Right kidney (tissue), 9 donors: ENCODE measurements around the gene PANK2.
"Not testable (repeated sequence)": the region's sequence is repeated elsewhere in the genome, so short reads cannot be mapped to it uniquely, and the experiment has no call there.

Experiments
- DNase-seq: peaks from one replicate; pipeline ENCODE4 v3.0.0-alpha.2; 2016
- long read RNA-seq, 8 donors: transcript quantifications; one replicate each; lab custom pipeline, GENCODE V29; 2026

PANK2 gene
- long read RNA-seq, donor 1, transcript PANK2-201 (7 exons, 2,280 nt): minor isoform, 8 of 33 reads
- long read RNA-seq, donor 1, transcript PANK2-210 (1 exons, 661 nt): major isoform, 18 of 33 reads
- long read RNA-seq, donor 1, transcript PANK2-202 (7 exons, 1,843 nt): minor isoform, 7 of 33 reads
- long read RNA-seq, donor 1, partial matches to known transcripts: 0 of 33 reads
- long read RNA-seq, donor 1, other reads (novel, unspliced or antisense): 0 of 33 reads
- long read RNA-seq, donor 2, transcript PANK2-210 (1 exons, 661 nt): major isoform, 7 of 13 reads
- long read RNA-seq, donor 2, partial matches to known transcripts: 6 of 13 reads
- long read RNA-seq, donor 2, other reads (novel, unspliced or antisense): 0 of 13 reads
- long read RNA-seq, donor 3, transcript PANK2-210 (1 exons, 661 nt): major isoform, 7 of 12 reads
- long read RNA-seq, donor 3, partial matches to known transcripts: 0 of 12 reads
- long read RNA-seq, donor 3, other reads (novel, unspliced or antisense): 0 of 12 reads
- long read RNA-seq, donor 4, transcript PANK2-210 (1 exons, 661 nt): major isoform, 17 of 21 reads
- long read RNA-seq, donor 4, partial matches to known transcripts: 0 of 21 reads
- long read RNA-seq, donor 4, other reads (novel, unspliced or antisense): 0 of 21 reads
- long read RNA-seq, donor 5, transcript PANK2-201 (7 exons, 2,280 nt): minor isoform, 5 of 26 reads
- long read RNA-seq, donor 5, transcript PANK2-210 (1 exons, 661 nt): major isoform, 21 of 26 reads
- long read RNA-seq, donor 5, partial matches to known transcripts: 0 of 26 reads
- long read RNA-seq, donor 5, other reads (novel, unspliced or antisense): 0 of 26 reads
- long read RNA-seq, donor 6, transcript PANK2-210 (1 exons, 661 nt): major isoform, 24 of 40 reads
- long read RNA-seq, donor 6, partial matches to known transcripts: 13 of 40 reads
- long read RNA-seq, donor 6, other reads (novel, unspliced or antisense): 0 of 40 reads
- long read RNA-seq, donor 7, transcript PANK2-210 (1 exons, 661 nt): major isoform, 24 of 31 reads
- long read RNA-seq, donor 7, partial matches to known transcripts: 0 of 31 reads
- long read RNA-seq, donor 7, other reads (novel, unspliced or antisense): 0 of 31 reads
- long read RNA-seq, donor 8, transcript PANK2-210 (1 exons, 661 nt): major isoform, 24 of 26 reads
- long read RNA-seq, donor 8, partial matches to known transcripts: 0 of 26 reads
- long read RNA-seq, donor 8, other reads (novel, unspliced or antisense): 0 of 26 reads

GRCh38 chr20:3888622-3889488 lies at the start of gene PANK2:
Gene PANK2, plus strand, starts transcription at chr20:3889387.
- DNase-seq: peak; percentile 92

- not testable (repeated sequence) for DNase-seq
These were observed 49.0 kb upstream of the PANK2 start for GRCh38 chr20:3840201-3840600.

- no peak for DNase-seq
These were observed 46.7 kb upstream of the PANK2 start for GRCh38 chr20:3842348-3842930.

- DNase-seq: no peak
These were observed 45.7 kb upstream of the PANK2 start for GRCh38 chr20:3843490-3843889.

- not testable (repeated sequence) for DNase-seq
These were observed 45.1 kb upstream of the PANK2 start for GRCh38 chr20:3843990-3844619.

- DNase-seq: peak; percentile 86
These were observed 42.8 kb upstream of the PANK2 start for GRCh38 chr20:3846378-3846739.

- DNase-seq: peak; percentile 90
These were observed 42.3 kb upstream of the PANK2 start, which contains the start of gene MAVS for GRCh38 chr20:3846740-3847428. Gene MAVS, plus strand, starts transcription at chr20:3846834. Its CDS starts 7,791 bp downstream, at chr20:3854625.

- no peak for DNase-seq
These were observed 41.7 kb upstream of the PANK2 start for GRCh38 chr20:3847429-3847940.

- DNase-seq: no peak
These were observed 40.6 kb upstream of the PANK2 start for GRCh38 chr20:3848565-3848964.

GRCh38 chr20:3854462-3854871 lies 34.7 kb upstream of the PANK2 start:
- no peak for DNase-seq

- DNase-seq: no peak
These were observed 31.8 kb upstream of the PANK2 start for GRCh38 chr20:3857405-3857804.

- no peak for DNase-seq
These were observed 30.5 kb upstream of the PANK2 start for GRCh38 chr20:3858689-3859088.

- DNase-seq: no peak
These were observed 28.0 kb upstream of the PANK2 start for GRCh38 chr20:3861191-3861590.

GRCh38 chr20:3862333-3862732 lies 26.9 kb upstream of the PANK2 start:
- no peak for DNase-seq

- DNase-seq: no peak
These were observed 25.9 kb upstream of the PANK2 start for GRCh38 chr20:3863317-3863716.

GRCh38 chr20:3864518-3864917 lies 24.7 kb upstream of the PANK2 start:
- DNase-seq: no peak

- no peak for DNase-seq
These were observed 23.9 kb upstream of the PANK2 start for GRCh38 chr20:3865152-3865886.

- no peak for DNase-seq
These were observed 23.2 kb upstream of the PANK2 start for GRCh38 chr20:3865887-3866407.

GRCh38 chr20:3866464-3866863 lies 22.7 kb upstream of the PANK2 start:
- no peak for DNase-seq
